GM23338 (cell line): ENCODE measurements around the gene TMEM271. TPM values are rescaled to one million over a fixed set of nuclear protein-coding genes. Genes with fewer than 3 reads are reported as not detected.

Experiments used
- ATAC-seq: fragments of 200-7000 bp; cut with Tn5 transposase; 3 replicates; pipeline ENCODE4 v1.9.1; 2020
- DNase-seq: peaks from one replicate; pipeline ENCODE4 v3.0.0-alpha.2; 2015; ENCODE audit warnings: low spot score
- H2AFZ ChIP-seq: fragments of 200-600 bp; sonication (generic); 2 replicates; pipeline ENCODE4 v1.8.0; 2016; ENCODE audit warnings: antibody characterized with exemption, mild to moderate bottlenecking, moderate library complexity
- H3F3A ChIP-seq: fragments of 200-600 bp; sonication (generic); replicated peaks from 2 replicates; pipeline ENCODE4 v1.8.0; 2017; ENCODE audit warnings: antibody characterized with exemption, mixed run types, low read depth
- H3K27ac ChIP-seq: fragments of 200-600 bp; sonication (generic); 2 replicates; pipeline ENCODE4 v1.6.1; 2016; ENCODE audit warnings: low read depth
- H3K27me3 ChIP-seq: fragments of 200-600 bp; sonication (generic); 2 replicates; pipeline ENCODE4 v1.8.0; 2016; ENCODE audit warnings: mild to moderate bottlenecking, mixed run types, moderate library complexity; ENCODE audit not compliant: insufficient read depth
- H3K36me3 ChIP-seq: fragments of 200-600 bp; sonication (generic); 2 replicates; pipeline ENCODE4 v1.8.0; 2016; ENCODE audit warnings: mild to moderate bottlenecking; ENCODE audit not compliant: insufficient read depth
- H3K4me1 ChIP-seq: fragments of 200-600 bp; sonication (generic); 2 replicates; pipeline ENCODE4 v1.8.0; 2016; ENCODE audit warnings: mild to moderate bottlenecking, moderate library complexity; ENCODE audit not compliant: insufficient read depth
- H3K4me2 ChIP-seq: fragments of 200-600 bp; sonication (generic); 2 replicates; pipeline ENCODE4 v1.7.1; 2017; ENCODE audit warnings: mixed run types
- H3K4me3 ChIP-seq: fragments of 200-600 bp; sonication (generic); 2 replicates; pipeline ENCODE4 v1.6.1; 2016; ENCODE audit warnings: mixed run types
- H3K79me2 ChIP-seq: fragments of 200-600 bp; sonication (generic); replicated peaks from 2 replicates; pipeline ENCODE4 v1.8.0; 2017; ENCODE audit warnings: mild to moderate bottlenecking; ENCODE audit not compliant: insufficient read depth
- H3K9me2 ChIP-seq: fragments of 200-600 bp; sonication (generic); 2 replicates; pipeline ENCODE4 v1.8.0; 2017; ENCODE audit not compliant: insufficient read depth
- H4K20me1 ChIP-seq: fragments of 200-600 bp; sonication (generic); replicated peaks from 2 replicates; pipeline ENCODE4 v1.8.0; 2017; ENCODE audit warnings: mild to moderate bottlenecking; ENCODE audit not compliant: insufficient read depth
- H3K27ac Mint-ChIP-seq: 2 replicates; pipeline ENCODE4 v1.8.0; 2020; ENCODE audit warnings: inconsistent platforms, mild to moderate bottlenecking, moderate library complexity, mixed read lengths
- H3K27me3 Mint-ChIP-seq: 3 replicates; pipeline ENCODE4 v1.8.0; 2022; ENCODE audit warnings: low read depth, mild to moderate bottlenecking, moderate library complexity, mixed read lengths, inconsistent platforms; ENCODE audit not compliant: insufficient read depth, poor library complexity
- H3K36me3 Mint-ChIP-seq: 3 replicates; pipeline ENCODE4 v1.8.0; 2021; ENCODE audit warnings: low read depth, mild to moderate bottlenecking, inconsistent platforms, moderate library complexity, mixed read lengths
- H3K4me1 Mint-ChIP-seq: 3 replicates; pipeline ENCODE4 v1.8.0; 2020; ENCODE audit warnings: mild to moderate bottlenecking, inconsistent platforms, mixed read lengths
- H3K4me3 Mint-ChIP-seq: 3 replicates; pipeline ENCODE4 v1.8.0; 2021; ENCODE audit warnings: moderate library complexity, mild to moderate bottlenecking, inconsistent platforms, mixed read lengths
- H3K9me3 Mint-ChIP-seq: 3 replicates; pipeline ENCODE4 v1.8.0; 2020; ENCODE audit warnings: moderate library complexity, mild to moderate bottlenecking, inconsistent platforms, mixed read lengths
- CREB1 ChIP-seq: fragments of 250-450 bp; sonication (Bioruptor Pico); IDR thresholded peaks from 2 replicates; pipeline ENCODE4 v1.5.0; 2020; ENCODE audit warnings: low read depth, mild to moderate bottlenecking, moderate library complexity
- ETS1 ChIP-seq: IDR thresholded peaks from 2 replicates; pipeline ENCODE4 v1.6.1; 2016; ENCODE audit warnings: antibody characterized with exemption
- EZH2 ChIP-seq: fragments of 200-600 bp; sonication (generic); IDR thresholded peaks from one replicate; pipeline ENCODE4 v1.8.0; 2017; ENCODE audit warnings: antibody characterized with exemption, mild to moderate bottlenecking, low read depth; ENCODE audit not compliant: unreplicated experiment
- EZH2phosphoT487 ChIP-seq: fragments of 200-600 bp; sonication (generic); IDR thresholded peaks from one replicate; pipeline ENCODE4 v1.8.1; 2018; ENCODE audit warnings: antibody characterized with exemption; ENCODE audit not compliant: unreplicated experiment
- JUNB ChIP-seq: IDR thresholded peaks from one replicate; pipeline ENCODE4 v1.6.1; 2016; ENCODE audit warnings: antibody characterized with exemption; ENCODE audit not compliant: unreplicated experiment
- NANOG ChIP-seq: IDR thresholded peaks from 2 replicates; pipeline ENCODE4 v1.6.1; 2016; ENCODE audit warnings: antibody characterized with exemption, borderline replicate concordance
- POLR2AphosphoS5 ChIP-seq: IDR thresholded peaks from 2 replicates; pipeline ENCODE4 v1.6.1; 2016; ENCODE audit warnings: antibody characterized with exemption, low read depth
- STAT1 ChIP-seq: IDR thresholded peaks from one replicate; pipeline ENCODE4 v1.6.1; 2016; ENCODE audit warnings: antibody characterized with exemption; ENCODE audit not compliant: unreplicated experiment
- ZNF114 ChIP-seq: fragments of 250-450 bp; sonication (Bioruptor Pico); IDR thresholded peaks from 2 replicates; pipeline ENCODE4 v1.5.0; 2020; ENCODE audit warnings: mild to moderate bottlenecking, moderate library complexity
- ZNF331 ChIP-seq: fragments of 250-450 bp; sonication (Bioruptor Pico); IDR thresholded peaks from 2 replicates; pipeline ENCODE4 v1.5.0; 2020; ENCODE audit warnings: low read depth, mild to moderate bottlenecking, moderate library complexity
- polyA plus RNA-seq: library from polyadenylated mRNA; unstranded; fragments of >200 nt; fragmentation: Nextera tagmentation; extraction: Ambion mirVana; gene quantifications from 2 replicates; pipeline ENCODE4 v1.2.1, GENCODE V29; 2016
- total RNA-seq: library from RNA; depleted of rRNA; stranded (reverse); fragments of >200 nt; shearing (Covaris generic); gene quantifications from 2 replicates; pipeline ENCODE4 v1.2.3, GENCODE V29; 2014
- TF ChIP-seq, protein P1 (sequence below), 2 experiments: fragments of 200-600 bp in 1 of 2; sonication (generic) in 1 of 2; conservative IDR thresholded peaks; 2 replicates each; pipeline versions ENCODE4 v1.5.1 to v1.6.1; 2016 to 2017; ENCODE audit warnings: antibody characterized with exemption in 2 of 2, low read depth in 2 of 2, mild to moderate bottlenecking in 2 of 2, moderate library complexity in 1 of 2
- TF ChIP-seq, protein P2 (sequence below): IDR thresholded peaks from one replicate; pipeline ENCODE4 v1.6.1; 2018; ENCODE audit warnings: antibody characterized with exemption; ENCODE audit not compliant: unreplicated experiment

TMEM271 gene
- total and polyA plus RNA-seq, 2 experiments from 2014 or later, result 0.11 TPM; not detected in 1

DNA sequence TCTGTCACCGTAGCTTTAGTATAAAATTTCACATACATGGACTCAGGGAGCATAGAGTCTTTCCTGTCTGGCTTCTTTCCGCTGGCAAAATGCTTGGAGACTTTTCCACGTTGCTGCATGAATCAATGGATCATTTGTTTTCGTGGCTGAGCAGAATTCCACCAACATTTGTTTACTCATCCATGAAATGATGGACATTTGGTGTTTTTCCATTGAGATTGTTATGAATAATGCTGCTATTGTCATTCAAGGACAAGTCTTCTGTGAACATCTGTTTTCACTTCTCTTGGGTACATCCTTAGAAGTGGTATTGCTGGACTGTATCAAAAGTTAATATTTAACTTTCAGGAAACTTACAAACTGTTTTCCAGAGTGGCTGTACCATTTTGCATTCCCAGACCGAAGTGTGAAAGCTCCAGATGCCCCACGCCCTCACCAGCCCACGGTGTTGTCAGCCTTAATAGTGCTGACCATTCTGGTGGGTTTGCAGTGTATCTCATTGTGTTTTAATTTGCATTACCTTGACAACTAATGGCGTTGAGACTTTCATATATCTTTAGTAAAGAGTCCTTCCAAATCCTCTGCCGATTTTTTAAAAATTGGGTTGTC lies 5.8 kb upstream of the TMEM271 start (continued):
- TF ChIP-seq, protein P1, sequence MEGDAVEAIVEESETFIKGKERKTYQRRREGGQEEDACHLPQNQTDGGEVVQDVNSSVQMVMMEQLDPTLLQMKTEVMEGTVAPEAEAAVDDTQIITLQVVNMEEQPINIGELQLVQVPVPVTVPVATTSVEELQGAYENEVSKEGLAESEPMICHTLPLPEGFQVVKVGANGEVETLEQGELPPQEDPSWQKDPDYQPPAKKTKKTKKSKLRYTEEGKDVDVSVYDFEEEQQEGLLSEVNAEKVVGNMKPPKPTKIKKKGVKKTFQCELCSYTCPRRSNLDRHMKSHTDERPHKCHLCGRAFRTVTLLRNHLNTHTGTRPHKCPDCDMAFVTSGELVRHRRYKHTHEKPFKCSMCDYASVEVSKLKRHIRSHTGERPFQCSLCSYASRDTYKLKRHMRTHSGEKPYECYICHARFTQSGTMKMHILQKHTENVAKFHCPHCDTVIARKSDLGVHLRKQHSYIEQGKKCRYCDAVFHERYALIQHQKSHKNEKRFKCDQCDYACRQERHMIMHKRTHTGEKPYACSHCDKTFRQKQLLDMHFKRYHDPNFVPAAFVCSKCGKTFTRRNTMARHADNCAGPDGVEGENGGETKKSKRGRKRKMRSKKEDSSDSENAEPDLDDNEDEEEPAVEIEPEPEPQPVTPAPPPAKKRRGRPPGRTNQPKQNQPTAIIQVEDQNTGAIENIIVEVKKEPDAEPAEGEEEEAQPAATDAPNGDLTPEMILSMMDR (conservative IDR thresholded peaks at IDR 0.05; ENCODE audit: low read depth in 2 of 2), result no peak
- TF ChIP-seq POLR2AphosphoS5 (no peak), JUNB (no peak), ZNF114 (CRISPR knock-in tag) (no peak), CREB1 (CRISPR knock-in tag) (no peak), EZH2phosphoT487 (no peak)

DNA sequence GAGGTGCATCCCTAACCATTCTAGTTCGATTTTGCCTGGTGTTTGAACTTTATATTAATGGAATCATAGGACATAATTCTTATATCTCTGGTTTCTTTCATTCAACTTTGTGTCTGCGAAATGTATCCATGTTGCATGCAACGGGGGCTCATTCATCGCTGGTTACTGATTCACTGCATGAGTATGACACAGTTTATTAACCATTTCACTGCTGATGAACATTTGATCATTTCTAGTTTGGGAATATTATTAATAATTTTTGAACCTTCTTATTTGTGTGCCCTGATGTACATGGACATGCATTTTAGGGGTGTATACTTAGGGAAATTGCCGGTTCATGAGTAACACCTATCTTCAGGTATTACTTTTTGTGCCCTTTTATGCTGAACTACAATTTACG lies 5.1 kb upstream of the TMEM271 start:
- Histone ChIP-seq H3K4me2 (no peak overlapping the region), H3K4me3 (no peak overlapping the region), H3K36me3 (no peaks in the 10 kb centered on the region), H4K20me1 (no peaks in the 10 kb centered on the region), H3F3A (peaks cover 6% of the 10 kb centered on the region; the same call in 1 of the 2 replicates), H3K9me2 (no peaks in the 10 kb centered on the region), H2AFZ (no peak overlapping the region), H3K4me1 (peaks cover 24% of the 10 kb centered on the region), H3K27ac (no peak overlapping the region), H3K79me2 (no peaks in the 10 kb centered on the region), H3K27me3 (peaks cover 61% of the 10 kb centered on the region)
- no peak overlapping the region for H3K4me3 Mint-ChIP-seq
- H3K27ac Mint-ChIP-seq, result no peak overlapping the region
- H3K9me3 Mint-ChIP-seq, result peaks cover 16% of the 10 kb centered on the region
- H3K4me1 Mint-ChIP-seq, result peaks cover 22% of the 10 kb centered on the region
- peaks cover 52% of the 10 kb centered on the region for H3K27me3 Mint-ChIP-seq
- DNase-seq (no peak), ATAC-seq (no peak)
- H3K36me3 Mint-ChIP-seq, result peaks cover 5% of the 10 kb centered on the region; the same call in 1 of the 3 replicates
- TF ChIP-seq, protein P2, sequence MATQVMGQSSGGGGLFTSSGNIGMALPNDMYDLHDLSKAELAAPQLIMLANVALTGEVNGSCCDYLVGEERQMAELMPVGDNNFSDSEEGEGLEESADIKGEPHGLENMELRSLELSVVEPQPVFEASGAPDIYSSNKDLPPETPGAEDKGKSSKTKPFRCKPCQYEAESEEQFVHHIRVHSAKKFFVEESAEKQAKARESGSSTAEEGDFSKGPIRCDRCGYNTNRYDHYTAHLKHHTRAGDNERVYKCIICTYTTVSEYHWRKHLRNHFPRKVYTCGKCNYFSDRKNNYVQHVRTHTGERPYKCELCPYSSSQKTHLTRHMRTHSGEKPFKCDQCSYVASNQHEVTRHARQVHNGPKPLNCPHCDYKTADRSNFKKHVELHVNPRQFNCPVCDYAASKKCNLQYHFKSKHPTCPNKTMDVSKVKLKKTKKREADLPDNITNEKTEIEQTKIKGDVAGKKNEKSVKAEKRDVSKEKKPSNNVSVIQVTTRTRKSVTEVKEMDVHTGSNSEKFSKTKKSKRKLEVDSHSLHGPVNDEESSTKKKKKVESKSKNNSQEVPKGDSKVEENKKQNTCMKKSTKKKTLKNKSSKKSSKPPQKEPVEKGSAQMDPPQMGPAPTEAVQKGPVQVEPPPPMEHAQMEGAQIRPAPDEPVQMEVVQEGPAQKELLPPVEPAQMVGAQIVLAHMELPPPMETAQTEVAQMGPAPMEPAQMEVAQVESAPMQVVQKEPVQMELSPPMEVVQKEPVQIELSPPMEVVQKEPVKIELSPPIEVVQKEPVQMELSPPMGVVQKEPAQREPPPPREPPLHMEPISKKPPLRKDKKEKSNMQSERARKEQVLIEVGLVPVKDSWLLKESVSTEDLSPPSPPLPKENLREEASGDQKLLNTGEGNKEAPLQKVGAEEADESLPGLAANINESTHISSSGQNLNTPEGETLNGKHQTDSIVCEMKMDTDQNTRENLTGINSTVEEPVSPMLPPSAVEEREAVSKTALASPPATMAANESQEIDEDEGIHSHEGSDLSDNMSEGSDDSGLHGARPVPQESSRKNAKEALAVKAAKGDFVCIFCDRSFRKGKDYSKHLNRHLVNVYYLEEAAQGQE, result no peak
- TF ChIP-seq ZNF114 (CRISPR knock-in tag) (no peak), NANOG (no peak), EZH2 (no peak), STAT1 (no peak), ZNF331 (CRISPR knock-in tag) (no peak), EZH2phosphoT487 (no peak), POLR2AphosphoS5 (no peak), JUNB (no peak), CREB1 (CRISPR knock-in tag) (no peak), ETS1 (no peak)
